BJ (cell line): ENCODE results near the gene GPR4. TPM values are rescaled to one million over a fixed set of nuclear protein-coding genes. Genes with fewer than 3 reads are reported as not detected.
"Not testable (repeated sequence)": the region's sequence is repeated elsewhere in the genome, so short reads cannot be mapped to it uniquely, and the experiment has no call there.

Experiments used
- CTCF ChIA-PET: fragments of 350-600 bp; formaldehyde crosslinking; extraction: SDS; loops from one replicate; lab custom pipeline; 2021; ENCODE audit warnings: antibody characterized with exemption, inconsistent platforms; lab: Yijun Ruan, JAX
- POLR2A ChIA-PET: fragments of 300-600 bp; sonication (Branson Sonifier 250); formaldehyde crosslinking; extraction: SDS; loops from one replicate; lab custom pipeline; 2021; ENCODE audit warnings: antibody characterized with exemption; lab: Charles Lee
- DNase-seq: peaks from one replicate; pipeline ENCODE4 v3.0.0-alpha.2; 2011; ENCODE audit warnings: low read depth
- H3K27me3 ChIP-seq: 2 replicates; pipeline ENCODE4 v1.6.0; 2011; ENCODE audit warnings: low read length; ENCODE audit not compliant: control insufficient read depth, insufficient read depth
- H3K36me3 ChIP-seq: 2 replicates; pipeline ENCODE4 v1.5.1; 2011; ENCODE audit warnings: low read length; ENCODE audit not compliant: control insufficient read depth, insufficient read depth
- H3K4me3 ChIP-seq: 2 replicates; pipeline ENCODE4 v1.5.1; 2011; ENCODE audit warnings: low read depth, mild to moderate bottlenecking, control low read depth, low read length
- CTCF ChIP-seq: IDR thresholded peaks from 2 replicates; pipeline ENCODE4 v1.5.1; 2011; ENCODE audit warnings: low read depth, mild to moderate bottlenecking, control low read depth, inconsistent platforms, low read length, moderate library complexity; ENCODE audit not compliant: insufficient read depth
- polyA plus RNA-seq: library from polyadenylated mRNA; depleted of rRNA; stranded (reverse); fragments of >200 nt; gene quantifications from 2 replicates; pipeline ENCODE4 v1.2.3, GENCODE V29; 2011

GPR4 gene
- polyA plus RNA-seq, 1 experiment = 0.06 TPM

DNA sequence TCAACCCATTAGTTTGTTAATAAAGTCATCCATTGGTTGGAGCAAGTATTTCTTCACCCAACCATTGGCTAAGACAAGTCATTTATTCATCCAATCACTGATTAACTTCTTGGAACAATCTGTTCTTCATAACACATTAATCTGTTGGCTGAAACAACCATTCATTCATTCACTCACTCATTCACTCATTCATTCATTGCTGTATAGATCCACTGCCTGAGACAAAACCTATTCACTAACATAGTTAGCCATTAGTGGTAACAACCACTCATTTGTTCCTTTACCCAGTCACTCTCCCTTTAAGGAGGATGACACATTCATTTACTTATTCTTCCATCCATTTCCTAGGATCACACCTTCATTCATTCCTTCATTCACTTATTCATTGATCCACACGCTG is 22.0 kb upstream of the GPR4 start:
- CTCF ChIA-PET = interaction anchor here (0.7 to 1.0 kb wide), 2 partner anchors 9 to 185 kb away, joined by 3 to 4 read pairs; no protein-coding TSS in a partner anchor
- POLR2A ChIA-PET = no interaction called here
- peaks cover 24% of the 10 kb centered on the region for H3K36me3 ChIP-seq
- H3K27me3 ChIP-seq = no peaks in the 10 kb centered on the region
- TF ChIP-seq CTCF = no peak
- DNase-seq = no peak
- no peak overlapping the region for H3K4me3 ChIP-seq

DNA sequence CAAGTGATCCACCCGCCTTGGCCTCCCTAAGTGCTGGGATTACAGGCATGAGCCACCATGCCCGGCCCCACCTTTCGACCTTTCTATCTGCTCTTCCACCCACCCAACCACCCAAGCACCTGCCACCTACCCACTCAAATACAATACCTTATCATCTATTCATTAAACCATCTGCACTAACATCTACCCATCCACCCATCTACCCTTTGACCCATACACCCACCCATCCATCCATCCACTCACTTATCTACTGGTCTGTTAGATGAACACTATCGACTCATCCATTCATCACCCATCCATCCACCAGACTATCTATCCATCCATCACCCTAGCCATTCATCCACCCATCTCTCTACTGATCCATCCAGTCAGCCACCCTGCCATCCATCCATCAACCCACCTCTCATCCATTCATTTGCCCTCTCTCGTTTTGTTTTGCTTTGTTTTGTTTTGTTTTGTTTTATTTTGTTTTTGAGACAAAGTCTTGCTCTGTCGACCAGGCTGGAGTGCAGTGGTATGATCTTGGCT is 20.0 kb upstream of the GPR4 start:
- TF ChIP-seq CTCF = no peak
- H3K27me3 ChIP-seq = no peaks in the 10 kb centered on the region
- H3K36me3 ChIP-seq = peaks cover 30% of the 10 kb centered on the region
- ChIA-PET POLR2A (no interaction called here), CTCF (interaction anchor here (1.1 kb wide), 1 partner anchor 22 kb away, joined by 3 read pairs; no protein-coding TSS in a partner anchor)
- DNase-seq = no peak
- no peak overlapping the region for H3K4me3 ChIP-seq

GRCh38 chr19:45621389-45621788 is 19.4 kb upstream of the GPR4 start:
- peaks cover 31% of the 10 kb centered on the region for H3K36me3 ChIP-seq
- no peak overlapping the region for H3K4me3 ChIP-seq
- no peak for DNase-seq
- ChIA-PET POLR2A (no interaction called here), CTCF (no interaction called here)
- no peaks in the 10 kb centered on the region for H3K27me3 ChIP-seq
- TF ChIP-seq CTCF = no peak

DNA sequence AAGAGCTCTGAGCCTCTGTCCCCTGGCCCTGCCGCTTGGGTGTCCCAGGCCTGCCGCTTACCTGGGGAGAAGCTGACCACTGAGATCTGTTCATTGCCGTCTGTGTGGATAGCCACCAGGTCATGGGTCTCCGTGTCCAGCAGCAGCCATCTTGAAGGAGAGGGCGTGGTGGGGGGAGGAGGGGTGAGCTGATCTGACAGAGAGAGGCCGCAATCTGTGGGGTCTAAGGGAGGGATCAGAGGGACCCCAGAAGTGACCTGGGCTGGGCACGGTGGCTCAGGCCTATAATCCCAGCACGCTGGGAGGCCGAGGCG is 14.6 kb upstream of the GPR4 start:
- peaks cover 40% of the 10 kb centered on the region for H3K36me3 ChIP-seq
- DNase-seq = no peak
- CTCF ChIA-PET = interaction anchor here (1.2 to 5.5 kb wide), 2 partner anchors 16 to 26 kb away, joined by 3 to 47 read pairs; no protein-coding TSS in a partner anchor
- H3K4me3 ChIP-seq = no peak overlapping the region
- TF ChIP-seq CTCF = no peak
- POLR2A ChIA-PET = no interaction called here
- H3K27me3 ChIP-seq = no peaks in the 10 kb centered on the region

DNA sequence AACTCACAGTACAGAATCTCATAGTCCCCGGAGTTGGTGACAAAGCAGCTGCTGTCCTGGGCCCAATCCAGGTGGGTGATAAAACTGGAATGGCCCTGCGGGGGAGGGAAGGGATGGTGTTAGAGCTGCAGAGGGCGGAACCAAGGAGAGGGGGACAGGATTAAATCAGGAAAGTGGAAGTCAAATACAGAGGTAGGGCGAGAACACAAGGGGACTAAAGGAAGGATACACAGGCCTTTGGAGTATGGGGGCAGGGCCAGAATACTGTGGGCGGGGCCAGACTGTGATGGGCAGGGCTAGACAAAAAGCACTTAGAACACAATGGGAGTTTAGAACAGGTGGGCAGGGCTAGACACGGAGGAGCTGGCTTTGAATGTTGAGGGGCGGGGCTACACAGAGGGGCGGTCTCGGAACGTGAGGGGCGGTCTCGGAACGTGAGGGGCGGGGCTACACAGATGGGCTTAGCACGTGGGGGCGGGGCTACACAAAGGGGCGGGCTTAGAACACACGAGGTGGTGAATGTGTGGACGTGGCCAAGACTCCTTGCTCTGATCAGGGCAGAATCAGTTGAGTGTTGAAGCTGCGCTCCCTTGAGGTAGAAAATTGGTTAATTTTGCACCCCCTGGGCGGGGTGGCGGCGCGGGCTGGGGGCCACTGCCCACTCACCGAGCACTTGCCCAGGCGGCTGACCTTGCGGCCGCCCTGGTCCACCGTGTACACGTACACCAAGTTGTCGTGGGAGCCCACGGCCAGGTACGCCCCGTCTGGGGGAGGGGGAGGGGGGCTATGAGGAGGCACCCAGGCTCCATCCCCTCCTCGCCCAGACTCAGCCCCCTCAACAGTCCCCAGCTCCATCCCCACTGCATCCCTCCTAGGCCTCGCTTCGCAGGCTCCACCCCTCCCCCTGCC is 14.0 kb upstream of the GPR4 start:
- ChIA-PET CTCF (interaction anchor here (0.7 to 5.5 kb wide), 4 partner anchors 15 to 27 kb away, joined by 3 to 47 read pairs (median 5); partner anchors contain the start of gene EML2), POLR2A (interaction anchor here (0.6 kb wide), 1 partner anchor 55 kb away, joined by 15 read pairs; no protein-coding TSS in a partner anchor)
- no peak for DNase-seq
- Histone ChIP-seq H3K27me3 (no peaks in the 10 kb centered on the region), H3K4me3 (no peak overlapping the region), H3K36me3 (peaks cover 36% of the 10 kb centered on the region)
- no peak for TF ChIP-seq CTCF

DNA sequence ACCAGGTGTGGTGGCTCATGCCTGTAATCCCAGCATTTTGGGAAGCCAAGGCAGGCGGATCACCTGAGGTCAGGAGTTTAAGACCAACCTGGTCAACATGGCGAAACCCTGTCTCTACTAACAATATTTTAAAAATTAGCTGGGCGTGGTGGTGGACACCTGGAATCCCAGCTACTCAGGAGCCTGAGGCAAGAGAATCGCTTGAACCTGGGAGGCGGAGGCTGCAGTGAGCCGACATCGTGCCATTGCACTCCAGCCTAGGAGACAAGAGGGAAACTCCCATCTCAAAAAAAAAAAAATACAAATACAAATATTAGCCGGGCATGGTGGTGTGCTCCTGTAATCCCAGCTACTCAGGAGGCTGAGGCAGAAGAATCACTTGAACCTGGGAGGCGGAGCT is 13.0 kb upstream of the GPR4 start:
- H3K27me3 ChIP-seq, POLR2A ChIA-PET, DNase-seq, H3K4me3 ChIP-seq: not testable (repeated sequence)
- H3K36me3 ChIP-seq = peaks cover 32% of the 10 kb centered on the region
- CTCF ChIA-PET = interaction anchor here (1.0 to 5.5 kb wide), 7 partner anchors 9 to 130 kb away, joined by 3 to 47 read pairs (median 7); partner anchors contain the start of gene EML2
